ENCODE data around the gene NEK9. TPM values are rescaled to one million over a fixed set of nuclear protein-coding genes. Genes with fewer than 3 reads are reported as not detected.

The NEK9 gene
- total RNA-seq, 1 experiment from 2014 or later = 56.5 TPM

DNA sequence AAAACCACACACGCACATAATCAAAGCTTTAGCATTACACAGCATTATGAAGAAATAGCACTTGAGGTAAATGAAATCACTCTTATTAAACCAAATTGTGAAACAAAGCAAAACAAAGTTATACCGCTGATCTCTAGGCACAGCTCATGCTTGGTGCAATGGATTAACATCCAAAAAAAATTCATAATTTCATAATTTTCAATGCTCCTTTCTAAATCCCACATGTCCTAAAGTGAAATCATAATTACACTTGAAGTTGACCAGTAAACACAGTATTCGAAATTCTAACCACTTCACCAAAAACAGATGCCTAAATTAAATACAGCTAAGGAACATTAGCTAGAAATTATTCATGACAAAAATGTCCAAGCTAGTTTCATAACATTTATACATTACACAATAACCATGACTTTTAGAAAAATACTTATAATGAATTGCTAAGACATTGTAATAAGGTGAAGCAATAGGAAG is 77.1 kb downstream of the NEK9 start:
- Histone ChIP-seq H2BK120ac (ENCODE audit: low read depth, low read length, poor library complexity, severe bottlenecking) (no peak overlapping the region), H3K9ac (ENCODE audit: extremely low read depth, insufficient read length, low read length) (no peak overlapping the region), H2BK20ac (ENCODE audit: low read depth, low read length, poor library complexity, severe bottlenecking) (no peak overlapping the region), H3K23me2 (ENCODE audit: insufficient read length, low read depth, low read length, poor library complexity, severe bottlenecking) (peaks cover 3% of the 10 kb centered on the region), H3K4me1 (ENCODE audit: insufficient read depth, low read length) (0 out of 2 replicates have a peak, but pooled peaks cover 2% of the 10 kb centered on the region), H3K79me2 (ENCODE audit: insufficient read depth, low read length) (no peaks in the 10 kb centered on the region), H3K4me2 (ENCODE audit: insufficient read depth, insufficient read length, low read length) (no peak overlapping the region), H3K27me3 (ENCODE audit: insufficient read depth, low read length) (no peaks in the 10 kb centered on the region), H4K5ac (ENCODE audit: insufficient read length, low read depth, low read length) (no peak overlapping the region), H3K23ac (ENCODE audit: insufficient read length, low read depth, low read length) (no peak overlapping the region), H3K4ac (ENCODE audit: low read depth, low read length) (no peak overlapping the region), H2BK12ac (ENCODE audit: insufficient read length, low read depth, low read length) (no peak overlapping the region), H3K79me1 (ENCODE audit: insufficient read depth, low read depth, low read length, poor library complexity, severe bottlenecking) (peaks cover 3% of the 10 kb centered on the region), H3K56ac (ENCODE audit: insufficient read length, low read depth, low read length) (no peak overlapping the region), H2AFZ (ENCODE audit: low read length) (no peak overlapping the region), H3K14ac (ENCODE audit: insufficient read depth, low read length) (no peak overlapping the region), H2BK15ac (ENCODE audit: low read depth, low read length) (no peak overlapping the region), H4K8ac (replicated peaks; ENCODE audit: insufficient read length, low read depth, low read length) (no peak overlapping the region), H3K27ac (ENCODE audit: insufficient read length, low read depth, low read length) (no peak overlapping the region), H2AK5ac (ENCODE audit: insufficient read length, low read length) (no peak overlapping the region), H4K20me1 (ENCODE audit: control insufficient read depth, insufficient read depth, insufficient read length) (no peaks in the 10 kb centered on the region), H3T11ph (ENCODE audit: low read length) (no peak overlapping the region), H2BK5ac (ENCODE audit: insufficient read length, low read length) (no peak overlapping the region), H4K91ac (ENCODE audit: insufficient read length, low read depth, low read length) (no peak overlapping the region), H3K9me3 (ENCODE audit: control insufficient read depth, low read depth, low read length) (no peaks in the 10 kb centered on the region), H3K18ac (ENCODE audit: insufficient read length, low read depth, low read length) (no peak overlapping the region)
- Mint-ChIP-seq H3K9me3 (no peaks in the 10 kb centered on the region; a peak in 1 of 5 replicates), H3K36me3 (ENCODE audit: insufficient read depth in 1 of 3, low read depth in 3 of 3) (peaks cover 0 to 16% (median 2%) of the 10 kb centered on the region in 3 experiments; a peak in 4 of 7 replicates), H3K4me3 (peak overlapping the region; percentile 33 to 80; a peak in 3 of 5 replicates), H3K4me1 (no peaks in the 10 kb centered on the region; a peak in 1 of 4 replicates), H3K27ac (no peak overlapping the region), H3K27me3 (ENCODE audit: low read depth) (no peaks in the 10 kb centered on the region)
- TF ChIP-seq CTCF (conservative IDR thresholded peaks at IDR 0.05) = no peak
- no peak for DNase-seq
- WGBS (ENCODE audit: extremely low coverage, insufficient read length, low lambda C conversion rate) = no CpG with 5 or more reads among the region's 3 CpGs
